RWPE2 (cell line): Measurements from ENCODE around the gene MBOAT2.

ENCODE experiments used
- ATAC-seq: fragments of 200-7000 bp; cut with Tn5 transposase; 3 replicates; pipeline ENCODE4 v1.9.1; 2021; ENCODE audit warnings: low read depth
- DNase-seq: peaks from one replicate; pipeline ENCODE4 v3.0.0-alpha.2; 2020; ENCODE audit warnings: low spot score
- H3K27ac ChIP-seq: fragments of 450-650 bp; 2 replicates; pipeline ENCODE4 v1.5.1; 2017; ENCODE audit warnings: mild to moderate bottlenecking; ENCODE audit not compliant: poor library complexity, severe bottlenecking
- H3K27me3 ChIP-seq: fragments of 250-450 bp; sonication (Bioruptor Pico); 2 replicates; pipeline ENCODE4 v1.5.1; 2021; ENCODE audit warnings: mild to moderate bottlenecking, moderate library complexity; ENCODE audit not compliant: insufficient read depth, poor library complexity, severe bottlenecking
- H3K36me3 ChIP-seq: fragments of 250-450 bp; sonication (Bioruptor Pico); 2 replicates; pipeline ENCODE4 v1.5.1; 2020; ENCODE audit warnings: low read depth, mild to moderate bottlenecking, moderate library complexity
- H3K4me1 ChIP-seq: fragments of 250-450 bp; sonication (Bioruptor Pico); 2 replicates; pipeline ENCODE4 v1.5.1; 2021; ENCODE audit warnings: mild to moderate bottlenecking, moderate library complexity; ENCODE audit not compliant: insufficient read depth, poor library complexity, severe bottlenecking
- H3K4me3 ChIP-seq: fragments of 250-450 bp; sonication (Bioruptor Pico); 2 replicates; pipeline ENCODE4 v1.5.1; 2021; ENCODE audit warnings: mild to moderate bottlenecking, moderate library complexity; ENCODE audit not compliant: severe bottlenecking
- H3K9me3 ChIP-seq: fragments of 250-450 bp; sonication (Bioruptor Pico); 2 replicates; pipeline ENCODE4 v1.5.1; 2021; ENCODE audit warnings: mild to moderate bottlenecking, moderate library complexity; ENCODE audit not compliant: severe bottlenecking
- TF ChIP-seq, protein P1 (sequence below): fragments of 450-650 bp; IDR thresholded peaks from one replicate; pipeline ENCODE4 v1.5.1; 2017; ENCODE audit warnings: mild to moderate bottlenecking, moderate library complexity; ENCODE audit not compliant: poor library complexity, severe bottlenecking

The MBOAT2 gene

DNA sequence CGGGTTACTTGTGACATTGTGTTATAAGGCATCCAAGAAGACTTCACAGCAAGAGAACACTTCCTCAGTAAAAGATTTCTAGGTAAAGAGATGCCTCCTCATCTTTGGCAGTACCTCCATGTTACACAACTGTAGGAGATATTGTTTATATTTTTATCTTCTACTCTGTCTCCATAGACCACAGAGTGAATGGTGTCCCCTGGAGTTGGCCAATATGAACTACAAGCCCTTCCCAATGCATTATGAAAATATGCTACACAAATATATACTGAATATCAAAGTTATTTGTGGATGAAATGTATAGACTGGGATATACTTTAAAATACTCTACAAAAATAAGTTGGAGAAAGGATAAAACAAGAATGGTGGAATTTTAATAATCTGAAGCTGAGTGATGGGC is 46.7 kb downstream of the MBOAT2 start:
- no peak overlapping the region for H3K4me3 ChIP-seq
- peaks cover 20% of the 10 kb centered on the region for H3K9me3 ChIP-seq
- TF ChIP-seq, protein P1, sequence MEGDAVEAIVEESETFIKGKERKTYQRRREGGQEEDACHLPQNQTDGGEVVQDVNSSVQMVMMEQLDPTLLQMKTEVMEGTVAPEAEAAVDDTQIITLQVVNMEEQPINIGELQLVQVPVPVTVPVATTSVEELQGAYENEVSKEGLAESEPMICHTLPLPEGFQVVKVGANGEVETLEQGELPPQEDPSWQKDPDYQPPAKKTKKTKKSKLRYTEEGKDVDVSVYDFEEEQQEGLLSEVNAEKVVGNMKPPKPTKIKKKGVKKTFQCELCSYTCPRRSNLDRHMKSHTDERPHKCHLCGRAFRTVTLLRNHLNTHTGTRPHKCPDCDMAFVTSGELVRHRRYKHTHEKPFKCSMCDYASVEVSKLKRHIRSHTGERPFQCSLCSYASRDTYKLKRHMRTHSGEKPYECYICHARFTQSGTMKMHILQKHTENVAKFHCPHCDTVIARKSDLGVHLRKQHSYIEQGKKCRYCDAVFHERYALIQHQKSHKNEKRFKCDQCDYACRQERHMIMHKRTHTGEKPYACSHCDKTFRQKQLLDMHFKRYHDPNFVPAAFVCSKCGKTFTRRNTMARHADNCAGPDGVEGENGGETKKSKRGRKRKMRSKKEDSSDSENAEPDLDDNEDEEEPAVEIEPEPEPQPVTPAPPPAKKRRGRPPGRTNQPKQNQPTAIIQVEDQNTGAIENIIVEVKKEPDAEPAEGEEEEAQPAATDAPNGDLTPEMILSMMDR = no peak
- peaks cover 18% of the 10 kb centered on the region for H3K36me3 ChIP-seq
- H3K27ac ChIP-seq = no peak overlapping the region
- no peaks in the 10 kb centered on the region for H3K27me3 ChIP-seq
- ATAC-seq (no peak), DNase-seq (no peak)
- H3K4me1 ChIP-seq = no peaks in the 10 kb centered on the region

DNA sequence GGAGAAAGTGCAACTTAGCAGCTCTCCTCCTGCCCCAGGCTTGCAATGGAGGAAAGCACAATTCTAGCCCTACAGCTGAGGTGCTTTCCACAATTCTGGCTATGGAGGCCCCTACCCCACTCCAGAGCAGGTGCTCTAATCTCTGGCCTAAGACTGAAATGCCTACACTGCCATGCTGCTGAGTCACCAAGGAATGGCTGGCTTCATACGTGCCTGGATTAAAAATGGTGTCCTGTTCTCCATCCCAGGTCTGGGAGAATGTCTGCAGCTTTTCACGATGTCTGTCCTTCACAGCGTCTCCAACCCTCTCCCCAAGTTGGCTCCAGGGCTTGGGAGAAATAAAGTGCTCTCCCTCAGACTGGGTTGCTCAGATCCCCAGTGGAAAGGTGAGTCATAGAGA is 48.5 kb downstream of the MBOAT2 start:
- H3K9me3 ChIP-seq = peaks cover 22% of the 10 kb centered on the region
- DNase-seq (no peak), ATAC-seq (no peak)
- TF ChIP-seq, protein P1 = no peak
- H3K4me3 ChIP-seq = no peak overlapping the region
- H3K36me3 ChIP-seq = peaks cover 18% of the 10 kb centered on the region
- H3K27me3 ChIP-seq = no peaks in the 10 kb centered on the region
- H3K27ac ChIP-seq = no peak overlapping the region
- H3K4me1 ChIP-seq = no peaks in the 10 kb centered on the region

DNA sequence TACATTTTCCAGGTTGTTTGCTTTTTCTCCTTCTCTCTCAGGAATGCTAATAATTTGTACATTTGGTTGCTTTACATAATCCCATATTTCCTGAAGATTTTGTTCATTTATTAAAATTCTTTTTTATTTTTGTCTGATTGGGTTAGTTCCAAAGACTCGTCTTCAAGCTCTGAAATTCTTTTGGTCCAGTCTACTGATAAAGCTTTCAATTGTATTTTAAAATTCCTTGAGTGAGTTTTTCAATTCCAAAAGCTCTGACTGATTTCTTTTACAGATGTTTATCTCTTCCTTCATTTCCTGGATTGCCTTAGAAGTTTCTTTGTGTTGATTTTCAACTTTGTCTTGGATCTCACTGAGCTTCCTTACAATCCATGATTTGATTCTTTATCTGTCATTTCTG is 50.0 kb downstream of the MBOAT2 start:
- Histone ChIP-seq H3K27me3 (no peaks in the 10 kb centered on the region), H3K4me1 (no peaks in the 10 kb centered on the region), H3K36me3 (peaks cover 18% of the 10 kb centered on the region), H3K4me3 (no peak overlapping the region), H3K9me3 (peaks cover 22% of the 10 kb centered on the region), H3K27ac (no peak overlapping the region)
- TF ChIP-seq, protein P1 = no peak
- ATAC-seq = no peak
- DNase-seq = no peak

DNA sequence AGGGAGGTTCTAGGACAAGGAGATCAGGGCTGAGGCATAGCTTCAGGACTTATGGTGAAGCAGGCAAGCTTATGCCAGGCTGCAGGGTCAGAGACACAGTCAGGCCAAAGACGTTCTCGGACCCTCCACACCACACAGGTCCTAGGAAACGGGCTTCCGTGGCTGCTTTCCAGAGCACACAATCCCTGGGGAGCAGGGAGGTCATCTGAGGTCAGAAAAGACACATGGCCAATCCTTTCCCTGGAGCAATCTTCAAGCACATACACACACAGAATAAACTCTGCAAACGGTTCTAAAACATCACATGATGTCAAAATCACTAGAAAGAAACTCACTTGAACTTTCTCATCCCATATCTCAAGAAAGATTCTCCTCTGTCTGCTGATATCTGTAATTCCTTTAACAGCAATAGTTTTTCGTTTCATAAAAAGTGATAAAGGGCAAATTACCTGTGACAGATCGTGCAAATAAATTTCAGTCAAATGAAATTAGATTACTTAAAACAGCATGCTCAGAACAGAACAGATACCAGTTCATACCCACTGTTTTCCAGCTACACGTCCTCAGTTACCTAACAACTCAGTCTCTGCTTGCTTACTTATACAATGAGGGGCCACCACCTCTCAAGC is 63.9 kb downstream of the MBOAT2 start:
- H3K36me3 ChIP-seq = peaks cover 18% of the 10 kb centered on the region
- no peak for ATAC-seq
- no peak for DNase-seq
- H3K4me1 ChIP-seq = no peaks in the 10 kb centered on the region
- no peak overlapping the region for H3K4me3 ChIP-seq
- H3K27ac ChIP-seq = no peak overlapping the region
- TF ChIP-seq, protein P1 = no peak
- no peaks in the 10 kb centered on the region for H3K9me3 ChIP-seq
- no peaks in the 10 kb centered on the region for H3K27me3 ChIP-seq

DNA sequence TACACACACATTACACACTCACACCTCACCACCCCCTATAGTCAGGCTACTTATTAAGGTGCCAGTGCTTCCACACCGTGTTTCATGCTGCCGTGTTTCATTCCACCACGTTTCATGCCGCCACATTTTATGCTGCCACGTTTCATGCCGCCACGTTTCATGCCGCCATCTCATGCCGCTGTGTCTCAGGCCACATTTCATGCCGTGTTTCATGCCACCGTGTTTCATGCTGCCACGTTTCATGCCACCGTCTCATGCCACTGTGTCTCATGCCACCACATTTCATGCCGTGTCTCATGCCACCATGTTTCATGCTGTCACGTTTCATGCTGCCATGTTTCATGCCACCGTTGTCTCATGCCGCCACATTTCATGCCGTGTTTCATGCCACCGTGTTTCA is 65.1 kb downstream of the MBOAT2 start:
- TF ChIP-seq, protein P1 = no peak
- Histone ChIP-seq H3K27me3 (no peaks in the 10 kb centered on the region), H3K9me3 (no peaks in the 10 kb centered on the region), H3K36me3 (peaks cover 15% of the 10 kb centered on the region), H3K4me3 (no peak overlapping the region), H3K27ac (no peak overlapping the region), H3K4me1 (no peaks in the 10 kb centered on the region)
- DNase-seq = no peak
- no peak for ATAC-seq
